ENCODE results near the gene PPFIBP2.

Gene PPFIBP2

GRCh38 chr11:7570938-7571521 lies 57.2 kb downstream of the PPFIBP2 start:
- peak; percentile 4 for TF ChIP-seq CTCF (conservative IDR thresholded peaks at IDR 0.05; ENCODE audit: low read depth, low read length)
- H3K4me3 ChIP-seq (ENCODE audit: low read length): no peak overlapping the region
- no peak for DNase-seq (ENCODE audit: low read depth)

GRCh38 chr11:7571640-7572000 lies 57.8 kb downstream of the PPFIBP2 start:
- peak; percentile 98 for TF ChIP-seq CTCF (conservative IDR thresholded peaks at IDR 0.05; ENCODE audit: low read depth, low read length)
- H3K4me3 ChIP-seq (ENCODE audit: low read length): no peak overlapping the region
- no peak for DNase-seq (ENCODE audit: low read depth)

GRCh38 chr11:7572001-7572712 lies 58.4 kb downstream of the PPFIBP2 start:
- H3K4me3 ChIP-seq (ENCODE audit: low read length): no peak overlapping the region
- DNase-seq (ENCODE audit: low read depth): no peak
- no peak for TF ChIP-seq CTCF (conservative IDR thresholded peaks at IDR 0.05; ENCODE audit: low read depth, low read length)

GRCh38 chr11:7573193-7573557 lies 59.4 kb downstream of the PPFIBP2 start:
- DNase-seq (ENCODE audit: low read depth): no peak
- no peak overlapping the region for H3K4me3 ChIP-seq (ENCODE audit: low read length)

GRCh38 chr11:7573558-7574296 lies 59.9 kb downstream of the PPFIBP2 start:
- DNase-seq (ENCODE audit: low read depth): no peak
- no peak overlapping the region for H3K4me3 ChIP-seq (ENCODE audit: low read length)
- no peak for TF ChIP-seq CTCF (conservative IDR thresholded peaks at IDR 0.05; ENCODE audit: low read depth, low read length)

More at GRCh38 chr11:7573193-7573557, 59.4 kb downstream of the PPFIBP2 start:
- no peak for TF ChIP-seq CTCF (conservative IDR thresholded peaks at IDR 0.05; ENCODE audit: low read depth, low read length)

GRCh38 chr11:7574491-7575130 lies 60.8 kb downstream of the PPFIBP2 start:
- H3K4me3 ChIP-seq (ENCODE audit: low read length): no peak overlapping the region
- TF ChIP-seq CTCF (conservative IDR thresholded peaks at IDR 0.05; ENCODE audit: low read depth, low read length): no peak
- DNase-seq (ENCODE audit: low read depth): no peak
